Liver (tissue), 3 donors: ENCODE measurements around the gene UBE4A.

ENCODE experiments used
- GABPA ChIP-seq, 2 donors: IDR thresholded peaks in 1 of 2; conservative IDR thresholded peaks in 1 of 2; 2 replicates each; pipeline ENCODE4 v1.6.1; 2016; ENCODE audit warnings: antibody characterized with exemption in 2 of 2, mild to moderate bottlenecking in 1 of 2, moderate library complexity in 1 of 2
- RXRA ChIP-seq, 2 donors: IDR thresholded peaks; 2 replicates each; pipeline ENCODE4 v1.6.1; 2017 to 2018; ENCODE audit warnings: antibody characterized with exemption in 2 of 2, mild to moderate bottlenecking in 1 of 2
- TAF1 ChIP-seq: conservative IDR thresholded peaks from 2 replicates; pipeline ENCODE4 v1.6.1; 2016; ENCODE audit warnings: antibody characterized with exemption, mild to moderate bottlenecking
- TF ChIP-seq, protein P1 (sequence below): fragments of 150-350 bp; IDR thresholded peaks from 2 replicates; pipeline ENCODE4 v1.5.1; 2017; ENCODE audit warnings: improper control_type of control experiment, low read depth, low read length; ENCODE audit not compliant: missing input control
- TF ChIP-seq, protein P2 (sequence below): IDR thresholded peaks from 2 replicates; pipeline ENCODE4 v1.6.1; 2016; ENCODE audit warnings: antibody characterized with exemption
- donor health status: healthy.
- donor health status: healthy.

DNA sequence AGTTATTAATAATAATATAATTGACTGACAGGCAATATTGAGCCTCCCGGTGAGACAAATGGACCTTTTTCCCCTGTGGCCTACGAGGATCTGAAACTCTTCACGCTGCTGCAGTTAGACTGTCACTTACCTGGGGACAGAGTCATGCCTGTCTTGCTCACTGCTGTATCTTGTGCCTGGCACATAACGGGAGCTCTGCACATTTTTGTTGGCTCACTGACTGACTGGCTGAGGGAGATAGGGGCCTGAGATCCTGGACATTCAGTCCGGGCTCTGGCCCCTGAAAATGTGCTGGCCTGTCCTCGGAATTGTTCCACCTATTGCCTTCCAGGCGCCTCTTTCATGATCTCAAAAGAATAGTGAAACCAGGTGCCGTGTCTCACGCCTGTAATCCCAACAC lies 16.2 kb upstream of the UBE4A start:
- TF ChIP-seq TAF1 = no peak
- no peak for TF ChIP-seq RXRA (IDR thresholded peaks at IDR 0.05)
- TF ChIP-seq, protein P1, sequence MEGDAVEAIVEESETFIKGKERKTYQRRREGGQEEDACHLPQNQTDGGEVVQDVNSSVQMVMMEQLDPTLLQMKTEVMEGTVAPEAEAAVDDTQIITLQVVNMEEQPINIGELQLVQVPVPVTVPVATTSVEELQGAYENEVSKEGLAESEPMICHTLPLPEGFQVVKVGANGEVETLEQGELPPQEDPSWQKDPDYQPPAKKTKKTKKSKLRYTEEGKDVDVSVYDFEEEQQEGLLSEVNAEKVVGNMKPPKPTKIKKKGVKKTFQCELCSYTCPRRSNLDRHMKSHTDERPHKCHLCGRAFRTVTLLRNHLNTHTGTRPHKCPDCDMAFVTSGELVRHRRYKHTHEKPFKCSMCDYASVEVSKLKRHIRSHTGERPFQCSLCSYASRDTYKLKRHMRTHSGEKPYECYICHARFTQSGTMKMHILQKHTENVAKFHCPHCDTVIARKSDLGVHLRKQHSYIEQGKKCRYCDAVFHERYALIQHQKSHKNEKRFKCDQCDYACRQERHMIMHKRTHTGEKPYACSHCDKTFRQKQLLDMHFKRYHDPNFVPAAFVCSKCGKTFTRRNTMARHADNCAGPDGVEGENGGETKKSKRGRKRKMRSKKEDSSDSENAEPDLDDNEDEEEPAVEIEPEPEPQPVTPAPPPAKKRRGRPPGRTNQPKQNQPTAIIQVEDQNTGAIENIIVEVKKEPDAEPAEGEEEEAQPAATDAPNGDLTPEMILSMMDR = no peak
- TF ChIP-seq GABPA (IDR thresholded peaks at IDR 0.05 in 1 of 2, conservative IDR thresholded peaks at IDR 0.05 in 1 of 2) = no peak
- TF ChIP-seq, protein P2, sequence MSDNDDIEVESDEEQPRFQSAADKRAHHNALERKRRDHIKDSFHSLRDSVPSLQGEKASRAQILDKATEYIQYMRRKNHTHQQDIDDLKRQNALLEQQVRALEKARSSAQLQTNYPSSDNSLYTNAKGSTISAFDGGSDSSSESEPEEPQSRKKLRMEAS = no peak
